ENCODE data around the gene IFTAP. TPM values are rescaled to one million over a fixed set of nuclear protein-coding genes. Genes with fewer than 3 reads are reported as not detected.
"Not testable (repeated sequence)": the region's sequence is repeated elsewhere in the genome, so short reads cannot be mapped to it uniquely, and the experiment has no call there.

IFTAP gene
- total RNA-seq, 1 experiment from 2014 or later: 15.5 TPM

- H3K27ac Mint-ChIP-seq (ENCODE audit: unreplicated experiment): no peak overlapping the region
- H3K36me3 Mint-ChIP-seq (ENCODE audit: insufficient read depth, unreplicated experiment): no peaks in the 10 kb centered on the region
- BruUV-seq (replicated peaks): no TSS peak
- TF ChIP-seq CTCF (IDR thresholded peaks at IDR 0.05; ENCODE audit: unreplicated experiment): no peak
- H3K9me3 Mint-ChIP-seq (ENCODE audit: low read depth, unreplicated experiment): no peaks in the 10 kb centered on the region
- intact Hi-C loops (cut with micrococcal nuclease; ENCODE audit: unreplicated experiment): no loop called here
- no peak overlapping the region for H3K4me3 Mint-ChIP-seq (ENCODE audit: low read depth, unreplicated experiment)
- no peak for DNase-seq
- H3K27me3 Mint-ChIP-seq (ENCODE audit: unreplicated experiment): no peaks in the 10 kb centered on the region
- H3K4me1 Mint-ChIP-seq (ENCODE audit: low read depth, unreplicated experiment): no peaks in the 10 kb centered on the region
- CTCF ChIA-PET: no interaction called here
Observed at GRCh38 chr11:36638556-36638955, 44.3 kb downstream of the IFTAP start.

GRCh38 chr11:36657610-36658267, 63.4 kb downstream of the IFTAP start:
- CTCF ChIA-PET: no interaction called here
- Mint-ChIP-seq H3K4me1 (ENCODE audit: low read depth, unreplicated experiment) (no peaks in the 10 kb centered on the region), H3K27me3 (ENCODE audit: unreplicated experiment) (no peaks in the 10 kb centered on the region), H3K9me3 (ENCODE audit: low read depth, unreplicated experiment) (peaks cover 7% of the 10 kb centered on the region), H3K36me3 (ENCODE audit: insufficient read depth, unreplicated experiment) (no peaks in the 10 kb centered on the region), H3K27ac (ENCODE audit: unreplicated experiment) (no peak overlapping the region), H3K4me3 (ENCODE audit: low read depth, unreplicated experiment) (no peak overlapping the region)
- TF ChIP-seq CTCF (IDR thresholded peaks at IDR 0.05; ENCODE audit: unreplicated experiment): no peak
- no TSS peak for BruUV-seq (replicated peaks)
- intact Hi-C loops (cut with micrococcal nuclease; ENCODE audit: unreplicated experiment): no loop called here
- DNase-seq: no peak

- H3K27me3 Mint-ChIP-seq (ENCODE audit: unreplicated experiment); H3K4me1 Mint-ChIP-seq (ENCODE audit: low read depth, unreplicated experiment); H3K4me3 Mint-ChIP-seq (ENCODE audit: low read depth, unreplicated experiment); H3K36me3 Mint-ChIP-seq (ENCODE audit: insufficient read depth, unreplicated experiment); intact Hi-C loops (cut with micrococcal nuclease; ENCODE audit: unreplicated experiment); DNase-seq; H3K27ac Mint-ChIP-seq (ENCODE audit: unreplicated experiment); BruUV-seq (replicated peaks): not testable (repeated sequence)
- peaks cover 16% of the 10 kb centered on the region for H3K9me3 Mint-ChIP-seq (ENCODE audit: low read depth, unreplicated experiment)
- CTCF ChIA-PET: interaction anchor here (0.6 kb wide), 1 partner anchor 141 kb away, joined by 7 read pairs; no protein-coding TSS in a partner anchor
Observed at GRCh38 chr11:36661359-36661758, 67.1 kb downstream of the IFTAP start.

- DNase-seq: peak; percentile 7
- Mint-ChIP-seq H3K36me3 (ENCODE audit: insufficient read depth, unreplicated experiment) (no peaks in the 10 kb centered on the region), H3K27ac (ENCODE audit: unreplicated experiment) (no peak overlapping the region), H3K4me1 (ENCODE audit: low read depth, unreplicated experiment) (no peaks in the 10 kb centered on the region), H3K9me3 (ENCODE audit: low read depth, unreplicated experiment) (peaks cover 13% of the 10 kb centered on the region), H3K27me3 (ENCODE audit: unreplicated experiment) (no peaks in the 10 kb centered on the region), H3K4me3 (ENCODE audit: low read depth, unreplicated experiment) (no peak overlapping the region)
- TF ChIP-seq CTCF (IDR thresholded peaks at IDR 0.05; ENCODE audit: unreplicated experiment): no peak
- CTCF ChIA-PET: interaction anchor here (0.6 kb wide), 1 partner anchor 215 kb away, joined by 4 read pairs; no protein-coding TSS in a partner anchor
- BruUV-seq (replicated peaks): no TSS peak
- intact Hi-C loops (cut with micrococcal nuclease; ENCODE audit: unreplicated experiment): loop anchor here (1.0 kb wide), 1 partner anchor 109 kb away; no protein-coding TSS in a partner anchor
Observed at GRCh38 chr11:36672815-36673450, 78.6 kb downstream of the IFTAP start.

GRCh38 chr11:36679547-36679946, 85.2 kb downstream of the IFTAP start:
- H3K27me3 Mint-ChIP-seq (ENCODE audit: unreplicated experiment): peaks cover 18% of the 10 kb centered on the region
- H3K4me1 Mint-ChIP-seq (ENCODE audit: low read depth, unreplicated experiment); H3K27ac Mint-ChIP-seq (ENCODE audit: unreplicated experiment); DNase-seq; H3K4me3 Mint-ChIP-seq (ENCODE audit: low read depth, unreplicated experiment); intact Hi-C loops (cut with micrococcal nuclease; ENCODE audit: unreplicated experiment); H3K36me3 Mint-ChIP-seq (ENCODE audit: insufficient read depth, unreplicated experiment); BruUV-seq (replicated peaks); CTCF ChIA-PET: not testable (repeated sequence)
- peaks cover 12% of the 10 kb centered on the region for H3K9me3 Mint-ChIP-seq (ENCODE audit: low read depth, unreplicated experiment)

Measured in Calu3 (cell line).